NCI-H1417 treated with DMSO at 0.1 percent for 48 hours (cell line): Measurements from ENCODE around the gene TECR.
"Not testable (repeated sequence)": the region's sequence is repeated elsewhere in the genome, so short reads cannot be mapped to it uniquely, and the experiment has no call there.

ENCODE experiments used
- DNase-seq: peaks from one replicate; lab custom pipeline; 2025; lab: John Stamatoyannopoulos, UW

TECR gene

GRCh38 chr19:14589433-14589832, 60.0 kb downstream of the TECR start:
- not testable (repeated sequence) for DNase-seq

- DNase-seq = no peak
Observed at GRCh38 chr19:14595558-14595957, 66.2 kb downstream of the TECR start.

GRCh38 chr19:14599548-14600147, 70.3 kb downstream of the TECR start:
- DNase-seq = no peak

GRCh38 chr19:14603990-14604387, 74.6 kb downstream of the TECR start:
- no peak for DNase-seq

GRCh38 chr19:14606627-14607026, 77.2 kb downstream of the TECR start:
- no peak for DNase-seq

- no peak for DNase-seq
Observed at GRCh38 chr19:14611051-14611450, 81.7 kb downstream of the TECR start.

GRCh38 chr19:14612242-14612641, 82.8 kb downstream of the TECR start:
- not testable (repeated sequence) for DNase-seq

GRCh38 chr19:14612657-14613056, 83.3 kb downstream of the TECR start:
- DNase-seq = no peak

- DNase-seq = not testable (repeated sequence)
Observed at GRCh38 chr19:14613399-14614098, 84.2 kb downstream of the TECR start.

GRCh38 chr19:14614099-14614412, 84.7 kb downstream of the TECR start:
- DNase-seq = no peak
